Measurements from ENCODE around the gene ZNF804B. TPM values are rescaled to one million over a fixed set of nuclear protein-coding genes. Genes with fewer than 3 reads are reported as not detected.

ZNF804B gene
- total RNA-seq, 1 experiment from 2014 or later = not detected

GRCh38 chr7:89247207-89247606 lies 487.7 kb downstream of the ZNF804B start:
- intact Hi-C loops (cut with micrococcal nuclease; ENCODE audit: unreplicated experiment) = no loop called here
- H3K79me2 ChIP-seq (ENCODE audit: low read depth) = no peaks in the 10 kb centered on the region
- H3K9me3 ChIP-seq (ENCODE audit: insufficient read depth, low read depth) = no peaks in the 10 kb centered on the region
- H3K4me1 ChIP-seq (replicated peaks; ENCODE audit: insufficient read depth) = no peaks in the 10 kb centered on the region
- H3K4me3 ChIP-seq = no peak overlapping the region
- no peaks in the 10 kb centered on the region for H3F3A ChIP-seq (ENCODE audit: insufficient read depth, low read depth)
- H3K27me3 ChIP-seq (ENCODE audit: insufficient read depth, low read depth) = no peaks in the 10 kb centered on the region
- no peaks in the 10 kb centered on the region for H3K9me2 ChIP-seq (ENCODE audit: insufficient read depth)
- H3K27ac ChIP-seq = no peak overlapping the region
- DNase-seq = no peak
- BruUV-seq (replicated peaks) = no TSS peak
- ChIA-PET POLR2A (ENCODE audit: unreplicated experiment) (no interaction called here), CTCF (no interaction called here)
- TF ChIP-seq CTCF (conservative IDR thresholded peaks at IDR 0.05) (no peak), EZH2 (IDR thresholded peaks at IDR 0.05; ENCODE audit: low read depth) (no peak)
- H3K4me2 ChIP-seq = no peak overlapping the region
- H4K20me1 ChIP-seq (ENCODE audit: insufficient read depth) = no peaks in the 10 kb centered on the region
- no peaks in the 10 kb centered on the region for H3K36me3 ChIP-seq (ENCODE audit: low read depth)
- H2AFZ ChIP-seq = no peak overlapping the region

- H3F3A ChIP-seq (ENCODE audit: insufficient read depth, low read depth) = no peaks in the 10 kb centered on the region
- CTCF ChIA-PET = no interaction called here
- no peaks in the 10 kb centered on the region for H3K27me3 ChIP-seq (ENCODE audit: insufficient read depth, low read depth)
- no TSS peak for BruUV-seq (replicated peaks)
- POLR2A ChIA-PET (ENCODE audit: unreplicated experiment) = no interaction called here
- no peak overlapping the region for H3K27ac ChIP-seq
- DNase-seq = no peak
- no peaks in the 10 kb centered on the region for H3K9me3 ChIP-seq (ENCODE audit: insufficient read depth, low read depth)
- H3K36me3 ChIP-seq (ENCODE audit: low read depth) = no peaks in the 10 kb centered on the region
- H3K4me3 ChIP-seq = no peak overlapping the region
- no peak for TF ChIP-seq CTCF (conservative IDR thresholded peaks at IDR 0.05)
- no peak for TF ChIP-seq EZH2 (IDR thresholded peaks at IDR 0.05; ENCODE audit: low read depth)
- H3K79me2 ChIP-seq (ENCODE audit: low read depth) = no peaks in the 10 kb centered on the region
- H4K20me1 ChIP-seq (ENCODE audit: insufficient read depth) = no peaks in the 10 kb centered on the region
- intact Hi-C loops (cut with micrococcal nuclease; ENCODE audit: unreplicated experiment) = no loop called here
- H3K9me2 ChIP-seq (ENCODE audit: insufficient read depth) = no peaks in the 10 kb centered on the region
- H2AFZ ChIP-seq = no peak overlapping the region
- H3K4me2 ChIP-seq = no peak overlapping the region
- H3K4me1 ChIP-seq (replicated peaks; ENCODE audit: insufficient read depth) = no peaks in the 10 kb centered on the region
Observed at GRCh38 chr7:89259085-89259484, 499.6 kb downstream of the ZNF804B start.

- intact Hi-C loops (cut with micrococcal nuclease; ENCODE audit: unreplicated experiment) = no loop called here
- H3F3A ChIP-seq (ENCODE audit: insufficient read depth, low read depth) = no peaks in the 10 kb centered on the region
- CTCF ChIA-PET = no interaction called here
Observed at GRCh38 chr7:89264126-89264525, 504.6 kb downstream of the ZNF804B start.

More at GRCh38 chr7:89264126-89264525, 504.6 kb downstream of the ZNF804B start:
- no peaks in the 10 kb centered on the region for H3K36me3 ChIP-seq (ENCODE audit: low read depth)
- no peaks in the 10 kb centered on the region for H3K79me2 ChIP-seq (ENCODE audit: low read depth)
- no peaks in the 10 kb centered on the region for H3K4me1 ChIP-seq (replicated peaks; ENCODE audit: insufficient read depth)
- no peak overlapping the region for H2AFZ ChIP-seq
- no peak overlapping the region for H3K4me2 ChIP-seq
- POLR2A ChIA-PET (ENCODE audit: unreplicated experiment) = no interaction called here
- no peaks in the 10 kb centered on the region for H3K27me3 ChIP-seq (ENCODE audit: insufficient read depth, low read depth)
- TF ChIP-seq EZH2 (IDR thresholded peaks at IDR 0.05; ENCODE audit: low read depth) (no peak), CTCF (conservative IDR thresholded peaks at IDR 0.05) (no peak)
- H3K9me3 ChIP-seq (ENCODE audit: insufficient read depth, low read depth) = no peaks in the 10 kb centered on the region
- H3K27ac ChIP-seq = no peak overlapping the region
- no peak for DNase-seq
- H4K20me1 ChIP-seq (ENCODE audit: insufficient read depth) = no peaks in the 10 kb centered on the region
- BruUV-seq (replicated peaks) = no TSS peak
- H3K4me3 ChIP-seq = no peak overlapping the region
- H3K9me2 ChIP-seq (ENCODE audit: insufficient read depth) = no peaks in the 10 kb centered on the region; the same call in 1 of the 2 replicates
